Liver (tissue), 9 donors: ENCODE data around the gene RALGDS. TPM values are rescaled to one million over a fixed set of nuclear protein-coding genes. Genes with fewer than 3 reads are reported as not detected.

Source experiments
- DNase-seq: peaks from one replicate; pipeline ENCODE4 v3.0.0-alpha.2; 2017; ENCODE audit warnings: low spot score
- H3K27ac ChIP-seq, 2 donors: one replicate each; pipeline ENCODE4 v1.7.0; 2013; ENCODE audit warnings: inconsistent platforms in 2 of 2, low read length in 2 of 2, control low read depth in 1 of 2, low read depth in 1 of 2, mild to moderate bottlenecking in 1 of 2
- H3K27me3 ChIP-seq, 4 donors: one replicate each; pipeline versions ENCODE4 v1.6.1 to v1.7.0; 2013; ENCODE audit warnings: low read length in 3 of 4, inconsistent platforms in 1 of 4, mild to moderate bottlenecking in 1 of 4, moderate library complexity in 1 of 4; ENCODE audit not compliant: control insufficient read depth in 4 of 4, insufficient read depth in 4 of 4
- H3K36me3 ChIP-seq, 4 donors: one replicate each; pipeline versions ENCODE4 v1.6.1 to v1.7.0; 2013; ENCODE audit warnings: low read length in 3 of 4, mild to moderate bottlenecking in 3 of 4, low read depth in 1 of 4, moderate library complexity in 1 of 4; ENCODE audit not compliant: control insufficient read depth in 4 of 4, insufficient read depth in 3 of 4
- H3K4me1 ChIP-seq, 4 donors: one replicate each; pipeline versions ENCODE4 v1.6.1 to v1.7.0; 2013; ENCODE audit warnings: low read length in 3 of 4, mild to moderate bottlenecking in 3 of 4, moderate library complexity in 1 of 4; ENCODE audit not compliant: control insufficient read depth in 4 of 4, insufficient read depth in 4 of 4
- H3K4me3 ChIP-seq, 3 donors: one replicate each; pipeline versions ENCODE4 v1.6.1 to v1.7.0; 2013; ENCODE audit warnings: low read length in 3 of 3, control low read depth in 1 of 3, low read depth in 1 of 3, mild to moderate bottlenecking in 1 of 3
- H3K9ac ChIP-seq, 2 donors: one replicate each; pipeline ENCODE4 v1.7.0; 2013; ENCODE audit warnings: low read length in 2 of 2, mild to moderate bottlenecking in 2 of 2, moderate library complexity in 2 of 2, control low read depth in 1 of 2, low read depth in 1 of 2
- H3K9me3 ChIP-seq, 4 donors: one replicate each; pipeline versions ENCODE4 v1.6.1 to v1.7.0; 2013; ENCODE audit warnings: low read length in 3 of 4; ENCODE audit not compliant: control insufficient read depth in 4 of 4
- ATF3 ChIP-seq: IDR thresholded peaks from 2 replicates; pipeline ENCODE4 v1.6.1; 2016; ENCODE audit warnings: antibody characterized with exemption
- CTCF ChIP-seq: fragments of 150-350 bp; IDR thresholded peaks from 2 replicates; pipeline ENCODE4 v1.5.1; 2017; ENCODE audit warnings: improper control_type of control experiment, low read depth, low read length; ENCODE audit not compliant: missing input control
- EGR1 ChIP-seq, 2 donors: IDR thresholded peaks; 2 replicates each; pipeline ENCODE4 v1.6.1; 2016 to 2018; ENCODE audit warnings: antibody characterized with exemption in 2 of 2, low read depth in 2 of 2
- FOXA1 ChIP-seq: IDR thresholded peaks from 2 replicates; pipeline ENCODE4 v1.6.1; 2016; ENCODE audit warnings: antibody characterized with exemption
- FOXA2 ChIP-seq: IDR thresholded peaks from 2 replicates; pipeline ENCODE4 v1.6.1; 2016; ENCODE audit warnings: antibody characterized with exemption
- GABPA ChIP-seq, 2 donors: IDR thresholded peaks in 1 of 2; conservative IDR thresholded peaks in 1 of 2; 2 replicates each; pipeline ENCODE4 v1.6.1; 2016; ENCODE audit warnings: antibody characterized with exemption in 2 of 2, mild to moderate bottlenecking in 1 of 2, moderate library complexity in 1 of 2
- HNF4A ChIP-seq, 2 donors: conservative IDR thresholded peaks; 2 replicates each; pipeline ENCODE4 v1.6.1; 2016; ENCODE audit warnings: antibody characterized with exemption in 2 of 2, mild to moderate bottlenecking in 2 of 2
- HNF4G ChIP-seq: IDR thresholded peaks from 2 replicates; pipeline ENCODE4 v1.6.1; 2016; ENCODE audit warnings: antibody characterized with exemption
- JUND ChIP-seq, 2 donors: IDR thresholded peaks; 2 replicates each; pipeline ENCODE4 v1.6.1; 2016; ENCODE audit warnings: antibody characterized with exemption in 2 of 2
- MAX ChIP-seq: IDR thresholded peaks from 2 replicates; pipeline ENCODE4 v1.6.1; 2016; ENCODE audit warnings: antibody characterized with exemption
- NR2F2 ChIP-seq: IDR thresholded peaks from 2 replicates; pipeline ENCODE4 v1.6.1; 2016; ENCODE audit warnings: antibody characterized with exemption
- RAD21 ChIP-seq, 2 donors: IDR thresholded peaks; 2 replicates each; pipeline ENCODE4 v1.6.1; 2016; ENCODE audit warnings: antibody characterized with exemption in 2 of 2, mild to moderate bottlenecking in 2 of 2
- REST ChIP-seq: IDR thresholded peaks from 2 replicates; pipeline ENCODE4 v1.6.1; 2016; ENCODE audit warnings: antibody characterized with exemption, mild to moderate bottlenecking
- RXRA ChIP-seq, 2 donors: IDR thresholded peaks; 2 replicates each; pipeline ENCODE4 v1.6.1; 2017 to 2018; ENCODE audit warnings: antibody characterized with exemption in 2 of 2, mild to moderate bottlenecking in 1 of 2
- SP1 ChIP-seq: IDR thresholded peaks from 2 replicates; pipeline ENCODE4 v1.6.1; 2018; ENCODE audit warnings: antibody characterized with exemption, mild to moderate bottlenecking
- TAF1 ChIP-seq: conservative IDR thresholded peaks from 2 replicates; pipeline ENCODE4 v1.6.1; 2016; ENCODE audit warnings: antibody characterized with exemption, mild to moderate bottlenecking
- YY1 ChIP-seq: IDR thresholded peaks from 2 replicates; pipeline ENCODE4 v1.6.1; 2016; ENCODE audit warnings: antibody characterized with exemption, mild to moderate bottlenecking
- ZBTB33 ChIP-seq: IDR thresholded peaks from 2 replicates; pipeline ENCODE4 v1.6.1; 2016; ENCODE audit warnings: antibody characterized with exemption
- WGBS: extraction: QIAGEN DNeasy Blood & Tissue Kit; methylation state at CpG from one replicate; pipeline ENCODE4 v1.1.7; 2013; 5-methylcytosine and 5-hydroxymethylcytosine counted together
- polyA plus RNA-seq, 2 donors: library from polyadenylated mRNA; stranded (reverse) in 1 of 2; unstranded in 1 of 2; fragments of 200-250 nt in 1 of 2; fragments of >200 nt in 1 of 2; fragmentation: Nextera tagmentation in 1 of 2; extraction: Ambion mirVana in 1 of 2; gene quantifications; one replicate each; pipeline versions ENCODE4 v1.2.1 to v1.2.3, GENCODE V29; 2013 to 2015
- total RNA-seq, 2 donors: library from RNA; depleted of rRNA; stranded (reverse); fragments of >200 nt; gene quantifications; one replicate each; pipeline ENCODE4 v1.2.3, GENCODE V29; 2014
- donor health status: healthy.
- donor health status: healthy.
- donor health status: healthy.
- donor health status: healthy.
- donor health status: healthy.

Gene RALGDS
- total and polyA plus RNA-seq, 4 donors = 1.3 to 19.0 (median 7.3) TPM

- peaks cover 14 to 40% (median 25%) of the 10 kb centered on the region in 4 donors for H3K4me1 ChIP-seq
- DNase-seq = no peak
- H3K27me3 ChIP-seq = no peaks in the 10 kb centered on the region
- H3K9me3 ChIP-seq = no peaks in the 10 kb centered on the region
- TF ChIP-seq ATF3 (no peak), JUND (IDR thresholded peaks at IDR 0.05) (no peak), YY1 (no peak)
- H3K27ac ChIP-seq = peak overlapping the region; percentile 73 to 81
- H3K4me3 ChIP-seq = peak overlapping the region in 2 of 3 donors; percentile 6 to 13
- no peaks in the 10 kb centered on the region for H3K36me3 ChIP-seq
- peak overlapping the region; percentile 5 to 46 for H3K9ac ChIP-seq
- whole genome bisulfite sequencing = 58% methylated on average over 17 of the region's 17 CpGs
These were observed 5.8 kb upstream of the RALGDS start for GRCh38 chr9:133126697-133127339.

GRCh38 chr9:133125941-133126696 lies 5.1 kb upstream of the RALGDS start:
- no peaks in the 10 kb centered on the region for H3K36me3 ChIP-seq
- H3K9ac ChIP-seq = peak overlapping the region; percentile 26 to 46
- H3K27me3 ChIP-seq = no peaks in the 10 kb centered on the region
- H3K4me1 ChIP-seq = peaks cover 14 to 44% (median 30%) of the 10 kb centered on the region in 4 donors
- H3K27ac ChIP-seq = peak overlapping the region; percentile 73 to 81
- no peaks in the 10 kb centered on the region for H3K9me3 ChIP-seq
- TF ChIP-seq JUND (IDR thresholded peaks at IDR 0.05) = no peak
- no peak for TF ChIP-seq HNF4G
- TF ChIP-seq FOXA1 = no peak
- TF ChIP-seq GABPA (IDR thresholded peaks at IDR 0.05 in 1 of 2, conservative IDR thresholded peaks at IDR 0.05 in 1 of 2) = no peak
- TF ChIP-seq TAF1 = no peak
- TF ChIP-seq YY1 = peak; percentile 16
- no peak for TF ChIP-seq ZBTB33
- peak; percentile 66 for TF ChIP-seq MAX
- peak; percentile 55 for TF ChIP-seq SP1
- no peak for TF ChIP-seq REST
- TF ChIP-seq ATF3 = no peak
- TF ChIP-seq NR2F2 = no peak
- no peak for TF ChIP-seq FOXA2
- TF ChIP-seq CTCF = no peak
- peak in 1 of 2 donors; percentile 78 for TF ChIP-seq RXRA (IDR thresholded peaks at IDR 0.05)
- TF ChIP-seq HNF4A (conservative IDR thresholded peaks at IDR 0.05) = peak in 1 of 2 donors; percentile 27
- no peak for TF ChIP-seq RAD21 (IDR thresholded peaks at IDR 0.05)
- peak; percentile 66 to 78 for TF ChIP-seq EGR1 (IDR thresholded peaks at IDR 0.05; ENCODE audit: low read depth in 2 of 2)
- H3K4me3 ChIP-seq = peak overlapping the region; percentile 15 to 35 (median 29)
- 23% methylated on average over 24 of the region's 24 CpGs for WGBS
- DNase-seq = no peak
